ENCODE data around the gene ATF7IP2. TPM values are rescaled to one million over a fixed set of nuclear protein-coding genes. Genes with fewer than 3 reads are reported as not detected.
"Not testable (repeated sequence)": the region's sequence is repeated elsewhere in the genome, so short reads cannot be mapped to it uniquely, and the experiment has no call there.

The ATF7IP2 gene
- total and polyA plus RNA-seq, 8 donors = 8.5 to 14.3 (median 12.8) TPM

- Histone ChIP-seq H3K4me3 (no peak overlapping the region), H3K36me3 (peaks cover 0 to 3% of the 10 kb centered on the region in 2 donors), H3K9me3 (no peaks in the 10 kb centered on the region), H3K4me1 (no peaks in the 10 kb centered on the region), H3K27me3 (no peaks in the 10 kb centered on the region), H3K27ac (peak overlapping the region in 1 of 2 donors; percentile 24)
- intact Hi-C loops (cut with DNase I) = no loop called here
- DNase-seq = no peak
- ATAC-seq = peak; percentile 53
- no peak for TF ChIP-seq CTCF (IDR thresholded peaks at IDR 0.05)
Observed at GRCh38 chr16:10504404-10504885, 118.6 kb downstream of the ATF7IP2 start.

- H3K36me3 ChIP-seq, ATAC-seq: not testable (repeated sequence)
- intact Hi-C loops (cut with DNase I) = loop anchor here in 1 of 2 donors (5.0 kb wide), 1 partner anchor 248 kb away; no protein-coding TSS in a partner anchor
Observed at GRCh38 chr16:10505286-10505685, 119.4 kb downstream of the ATF7IP2 start.

GRCh38 chr16:10509534-10510025 lies 123.7 kb downstream of the ATF7IP2 start:
- intact Hi-C loops (cut with DNase I) = loop anchor here in 1 of 2 donors (5.0 kb wide), 1 partner anchor 252 kb away; no protein-coding TSS in a partner anchor
- Histone ChIP-seq H3K27me3 (no peaks in the 10 kb centered on the region), H3K36me3 (peaks cover 0 to 3% of the 10 kb centered on the region in 2 donors), H3K9me3 (no peaks in the 10 kb centered on the region), H3K27ac (no peak overlapping the region), H3K4me1 (peaks cover 0 to 3% of the 10 kb centered on the region in 2 donors), H3K4me3 (no peak overlapping the region)
- peak; percentile 94 for ATAC-seq
- TF ChIP-seq CTCF (IDR thresholded peaks at IDR 0.05) = peak; percentile 73 to 78
- DNase-seq = peak in 3 of 4 donors; percentile 49 to 84 (median 61)

More at GRCh38 chr16:10505286-10505685, 119.4 kb downstream of the ATF7IP2 start:
- not testable (repeated sequence) for H3K9me3 ChIP-seq, H3K4me3 ChIP-seq, H3K4me1 ChIP-seq, H3K27me3 ChIP-seq, H3K27ac ChIP-seq, DNase-seq

GRCh38 chr16:10510279-10510678 lies 124.4 kb downstream of the ATF7IP2 start:
- Histone ChIP-seq H3K27ac (no peak overlapping the region), H3K9me3 (no peaks in the 10 kb centered on the region), H3K4me1 (peaks cover 5 to 10% of the 10 kb centered on the region in 2 donors), H3K27me3 (no peaks in the 10 kb centered on the region), H3K36me3 (peaks cover 0 to 3% of the 10 kb centered on the region in 2 donors), H3K4me3 (no peak overlapping the region)
- no peak for TF ChIP-seq CTCF (IDR thresholded peaks at IDR 0.05)
- DNase-seq (no peak), ATAC-seq (no peak)
- intact Hi-C loops (cut with DNase I) = no loop called here

DNA sequence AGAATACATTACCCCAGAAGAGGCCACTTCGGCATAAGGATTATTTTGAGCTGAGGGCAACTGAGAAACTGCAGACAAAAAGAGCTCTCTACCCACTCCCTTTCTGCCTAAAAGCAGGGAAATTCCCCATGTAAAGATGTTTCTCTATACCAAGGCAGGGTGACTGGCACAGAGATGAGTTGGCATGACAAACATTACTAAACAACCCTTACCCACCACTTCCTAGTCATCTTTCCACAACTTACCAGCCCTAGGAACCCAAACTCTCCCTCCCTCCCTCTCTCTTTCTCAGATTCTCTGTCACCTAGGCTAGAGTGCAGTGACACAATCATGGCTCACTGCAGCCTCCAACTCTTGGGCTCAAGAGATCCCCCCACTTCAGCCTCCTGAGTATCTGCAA lies 126.0 kb downstream of the ATF7IP2 start:
- no peak for TF ChIP-seq CTCF (IDR thresholded peaks at IDR 0.05)
- Histone ChIP-seq H3K9me3 (no peaks in the 10 kb centered on the region), H3K4me1 (peaks cover 6 to 11% of the 10 kb centered on the region in 2 donors), H3K4me3 (no peak overlapping the region), H3K36me3 (peaks cover 0 to 6% of the 10 kb centered on the region in 2 donors), H3K27ac (no peak overlapping the region), H3K27me3 (no peaks in the 10 kb centered on the region)
- intact Hi-C loops (cut with DNase I) = no loop called here
- ATAC-seq (no peak), DNase-seq (no peak)

All from left lung (tissue), 10 donors.